Muscle of leg (tissue), 11 donors: ENCODE measurements around the gene HSD17B10. TPM values are rescaled to one million over a fixed set of nuclear protein-coding genes. Genes with fewer than 3 reads are reported as not detected.
"Not testable (repeated sequence)": the region's sequence is repeated elsewhere in the genome, so short reads cannot be mapped to it uniquely, and the experiment has no call there.

Experiments used
- DNase-seq: peaks from one replicate; pipeline ENCODE4 v3.0.0; 2013
- H3K27ac ChIP-seq: one replicate; pipeline ENCODE4 v1.5.1; 2013; ENCODE audit warnings: mild to moderate bottlenecking, low read length, control low read depth
- H3K27me3 ChIP-seq: one replicate; pipeline ENCODE4 v1.6.1; 2013; ENCODE audit warnings: low read length; ENCODE audit not compliant: control insufficient read depth, insufficient read depth
- H3K36me3 ChIP-seq: one replicate; pipeline ENCODE4 v1.6.1; 2013; ENCODE audit warnings: low read length; ENCODE audit not compliant: control insufficient read depth, insufficient read depth
- H3K4me1 ChIP-seq: one replicate; pipeline ENCODE4 v1.6.1; 2013; ENCODE audit warnings: low read length; ENCODE audit not compliant: control insufficient read depth, insufficient read depth
- H3K4me3 ChIP-seq: one replicate; pipeline ENCODE4 v1.5.1; 2013; ENCODE audit warnings: low read length, control low read depth
- H3K9me3 ChIP-seq: replicated peaks from 2 replicates; pipeline ENCODE4 v1.6.1; 2013; ENCODE audit warnings: low read depth, low read length; ENCODE audit not compliant: control insufficient read depth
- WGBS: methylation state at CpG from one replicate; pipeline ENCODE4 v1.1.5; 2013; ENCODE audit warnings: missing lambda C conversion rate; ENCODE audit not compliant: insufficient coverage; 5-methylcytosine and 5-hydroxymethylcytosine counted together
- polyA plus RNA-seq, 8 donors: library from polyadenylated mRNA; unstranded; fragments of 120-200 nt; gene quantifications; one replicate each; pipeline versions ENCODE4 v1.2.1 to v1.2.3, GENCODE V29; 2013; ENCODE audit warnings: inconsistent platforms in 1 of 8, low replicate concordance in 1 of 8; ENCODE audit not compliant: insufficient read length in 8 of 8, insufficient read depth in 1 of 8
- total RNA-seq: library from RNA; stranded (reverse); fragments of 120-200 nt; gene quantifications from one replicate; pipeline ENCODE4 v1.2.4, GENCODE V29; 2013

HSD17B10 gene
- total and polyA plus RNA-seq, 9 donors = 64.7 to 75.1 (median 71.1) TPM

- WGBS = no CpG with 5 or more reads among the region's 3 CpGs
- not testable (repeated sequence) for DNase-seq, H3K9me3 ChIP-seq, H3K4me3 ChIP-seq, H3K36me3 ChIP-seq, H3K4me1 ChIP-seq, H3K27ac ChIP-seq
- H3K27me3 ChIP-seq = peaks cover 37% of the 10 kb centered on the region
Observed at GRCh38 chrX:53468659-53469058, 34.5 kb upstream of the HSD17B10 start.

GRCh38 chrX:53458082-53458481, 23.9 kb upstream of the HSD17B10 start:
- Histone ChIP-seq H3K4me1 (no peaks in the 10 kb centered on the region), H3K9me3 (no peaks in the 10 kb centered on the region), H3K36me3 (no peaks in the 10 kb centered on the region), H3K4me3 (no peak overlapping the region), H3K27me3 (peaks cover 31% of the 10 kb centered on the region), H3K27ac (no peak overlapping the region)
- peak; percentile 16 for DNase-seq
- no CpG with 5 or more reads among the region's 5 CpGs for whole genome bisulfite sequencing

GRCh38 chrX:53456254-53456653, 22.1 kb upstream of the HSD17B10 start:
- H3K27ac ChIP-seq = no peak overlapping the region
- H3K9me3 ChIP-seq = no peaks in the 10 kb centered on the region
- no peak for DNase-seq
- H3K36me3 ChIP-seq = no peaks in the 10 kb centered on the region
- no CpG with 5 or more reads among the region's 3 CpGs for WGBS
- no peak overlapping the region for H3K4me3 ChIP-seq
- H3K27me3 ChIP-seq = peaks cover 31% of the 10 kb centered on the region
- H3K4me1 ChIP-seq = no peaks in the 10 kb centered on the region

GRCh38 chrX:53452812-53453211, 18.6 kb upstream of the HSD17B10 start:
- no peaks in the 10 kb centered on the region for H3K9me3 ChIP-seq
- H3K27me3 ChIP-seq = peaks cover 27% of the 10 kb centered on the region
- no peak overlapping the region for H3K4me3 ChIP-seq
- no peaks in the 10 kb centered on the region for H3K4me1 ChIP-seq
- no peaks in the 10 kb centered on the region for H3K36me3 ChIP-seq
- H3K27ac ChIP-seq = no peak overlapping the region
- DNase-seq = no peak

- 76% methylated on average over 2 of the region's 3 CpGs for WGBS
- H3K4me1 ChIP-seq = no peaks in the 10 kb centered on the region
- no peaks in the 10 kb centered on the region for H3K9me3 ChIP-seq
- no peak overlapping the region for H3K27ac ChIP-seq
- H3K4me3 ChIP-seq = no peak overlapping the region
- no peak for DNase-seq
- peaks cover 38% of the 10 kb centered on the region for H3K27me3 ChIP-seq
- H3K36me3 ChIP-seq = no peaks in the 10 kb centered on the region
Observed at GRCh38 chrX:53449632-53450031, 15.5 kb upstream of the HSD17B10 start.

GRCh38 chrX:53447441-53447840, 13.3 kb upstream of the HSD17B10 start:
- no peak overlapping the region for H3K27ac ChIP-seq
- peaks cover 42% of the 10 kb centered on the region for H3K27me3 ChIP-seq
- H3K36me3 ChIP-seq = no peaks in the 10 kb centered on the region
- H3K4me1 ChIP-seq = no peaks in the 10 kb centered on the region
- no CpG with 5 or more reads among the region's 2 CpGs for WGBS
- DNase-seq = no peak
- H3K9me3 ChIP-seq = no peaks in the 10 kb centered on the region
- no peak overlapping the region for H3K4me3 ChIP-seq

GRCh38 chrX:53445977-53446376, 11.8 kb upstream of the HSD17B10 start:
- Histone ChIP-seq H3K36me3 (no peaks in the 10 kb centered on the region), H3K4me1 (peaks cover 11% of the 10 kb centered on the region), H3K4me3 (no peak overlapping the region), H3K9me3 (no peaks in the 10 kb centered on the region), H3K27ac (no peak overlapping the region), H3K27me3 (peaks cover 57% of the 10 kb centered on the region)
- no peak for DNase-seq
- WGBS = 17% methylated on average over 5 of the region's 6 CpGs

- Histone ChIP-seq H3K27me3 (peaks cover 68% of the 10 kb centered on the region), H3K9me3 (no peaks in the 10 kb centered on the region), H3K4me3 (no peak overlapping the region), H3K36me3 (no peaks in the 10 kb centered on the region), H3K4me1 (peaks cover 18% of the 10 kb centered on the region), H3K27ac (no peak overlapping the region)
- WGBS = no CpG with 5 or more reads among the region's 1 CpG
- no peak for DNase-seq
Observed at GRCh38 chrX:53442322-53442631, 8.1 kb upstream of the HSD17B10 start.

- peak overlapping the region; percentile 32 for H3K4me3 ChIP-seq
- no peaks in the 10 kb centered on the region for H3K36me3 ChIP-seq
- peaks cover 18% of the 10 kb centered on the region for H3K4me1 ChIP-seq
- H3K27ac ChIP-seq = no peak overlapping the region
- H3K27me3 ChIP-seq = peaks cover 64% of the 10 kb centered on the region
- DNase-seq = peak; percentile 63
- WGBS = 15% methylated on average over 30 of the region's 44 CpGs
- H3K9me3 ChIP-seq = no peaks in the 10 kb centered on the region
Observed at GRCh38 chrX:53441531-53442321, 7.6 kb upstream of the HSD17B10 start.

GRCh38 chrX:53440621-53441517, 6.7 kb upstream of the HSD17B10 start:
- no peaks in the 10 kb centered on the region for H3K9me3 ChIP-seq
- peak; percentile 41 for DNase-seq
- H3K4me1 ChIP-seq = peaks cover 18% of the 10 kb centered on the region
- H3K36me3 ChIP-seq = no peaks in the 10 kb centered on the region
- peak overlapping the region; percentile 55 for H3K27ac ChIP-seq
- peak overlapping the region; percentile 32 for H3K4me3 ChIP-seq
- H3K27me3 ChIP-seq = peaks cover 59% of the 10 kb centered on the region
- WGBS = 27% methylated on average over 33 of the region's 39 CpGs
